GM19328 (cell line): Measurements from ENCODE around the gene SLC18A3.

Experiments used
- ATAC-seq: cut with Tn5 transposase; IDR thresholded peaks from one replicate; pipeline ENCODE4 v1.9.1; 2021; ENCODE audit warnings: mild to moderate bottlenecking, moderate library complexity; ENCODE audit not compliant: unreplicated experiment

The SLC18A3 gene

DNA sequence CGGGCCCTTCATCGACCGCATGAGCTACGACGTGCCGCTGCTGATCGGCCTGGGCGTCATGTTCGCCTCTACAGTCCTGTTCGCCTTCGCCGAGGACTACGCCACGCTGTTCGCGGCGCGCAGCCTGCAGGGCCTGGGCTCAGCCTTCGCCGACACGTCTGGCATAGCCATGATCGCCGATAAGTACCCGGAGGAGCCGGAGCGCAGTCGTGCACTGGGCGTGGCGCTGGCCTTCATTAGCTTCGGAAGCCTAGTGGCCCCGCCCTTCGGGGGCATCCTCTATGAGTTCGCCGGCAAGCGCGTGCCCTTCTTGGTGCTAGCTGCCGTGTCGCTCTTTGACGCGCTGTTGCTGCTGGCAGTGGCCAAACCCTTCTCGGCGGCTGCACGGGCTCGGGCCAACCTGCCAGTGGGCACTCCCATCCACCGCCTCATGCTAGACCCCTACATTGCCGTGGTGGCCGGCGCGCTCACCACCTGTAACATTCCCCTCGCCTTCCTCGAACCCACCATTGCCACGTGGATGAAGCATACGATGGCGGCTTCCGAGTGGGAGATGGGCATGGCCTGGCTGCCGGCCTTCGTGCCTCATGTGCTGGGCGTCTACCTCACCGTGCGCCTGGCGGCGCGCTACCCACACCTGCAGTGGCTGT is 1.2 kb downstream of the SLC18A3 start:
- no peak for ATAC-seq

DNA sequence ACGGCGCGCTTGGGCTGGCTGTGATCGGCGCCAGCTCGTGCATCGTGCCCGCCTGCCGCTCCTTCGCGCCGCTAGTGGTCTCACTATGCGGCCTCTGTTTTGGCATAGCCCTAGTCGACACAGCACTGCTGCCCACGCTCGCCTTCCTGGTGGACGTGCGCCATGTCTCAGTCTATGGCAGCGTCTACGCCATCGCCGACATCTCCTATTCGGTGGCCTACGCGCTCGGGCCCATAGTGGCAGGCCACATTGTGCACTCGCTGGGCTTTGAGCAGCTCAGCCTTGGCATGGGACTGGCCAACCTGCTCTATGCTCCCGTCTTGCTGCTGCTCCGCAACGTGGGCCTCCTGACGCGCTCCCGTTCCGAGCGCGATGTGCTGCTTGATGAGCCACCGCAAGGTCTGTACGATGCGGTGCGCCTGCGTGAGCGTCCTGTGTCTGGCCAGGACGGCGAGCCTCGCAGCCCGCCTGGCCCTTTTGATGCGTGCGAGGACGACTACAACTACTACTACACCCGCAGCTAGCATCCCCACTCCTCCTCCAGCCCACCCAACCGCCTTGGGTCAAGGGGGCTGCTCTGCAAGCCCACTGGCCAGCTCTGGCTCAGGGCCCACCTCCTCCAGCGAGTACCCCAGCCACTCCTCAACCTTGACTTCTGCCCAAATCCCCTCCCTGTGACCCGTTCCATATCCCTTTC is 1.9 kb downstream of the SLC18A3 start:
- ATAC-seq = no peak

DNA sequence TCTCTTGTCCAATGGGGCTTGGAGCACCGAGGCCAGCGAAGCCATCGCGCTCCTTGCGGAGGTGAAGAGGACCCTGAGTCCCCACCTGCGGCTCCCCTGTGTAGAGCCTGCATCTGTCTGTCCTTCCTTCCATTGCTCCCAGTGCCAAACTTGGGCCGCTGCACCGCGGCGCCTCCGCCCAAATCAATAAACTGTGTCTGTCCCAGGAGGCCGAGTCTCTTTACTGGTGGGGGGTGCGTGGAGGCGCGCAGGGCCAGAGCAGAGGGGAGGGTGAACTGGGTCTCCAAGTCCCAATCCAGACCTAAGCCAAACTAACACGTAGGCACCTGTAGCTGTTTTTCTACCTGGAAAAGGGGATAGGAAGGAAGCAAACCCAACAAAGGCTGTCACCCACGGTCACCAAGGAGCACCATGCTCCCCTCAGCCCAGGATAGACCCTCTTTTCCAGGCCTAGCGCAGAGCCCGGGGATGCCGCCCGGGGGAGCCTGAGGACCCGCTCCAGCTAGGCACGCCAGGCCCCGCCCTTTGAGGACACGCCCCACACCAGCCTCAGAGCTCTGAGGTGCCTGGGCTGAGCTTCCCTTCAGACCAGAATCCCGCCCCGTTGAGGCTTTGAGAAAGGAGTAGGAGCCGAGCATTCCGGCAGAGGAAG is 2.5 kb downstream of the SLC18A3 start:
- no peak for ATAC-seq

DNA sequence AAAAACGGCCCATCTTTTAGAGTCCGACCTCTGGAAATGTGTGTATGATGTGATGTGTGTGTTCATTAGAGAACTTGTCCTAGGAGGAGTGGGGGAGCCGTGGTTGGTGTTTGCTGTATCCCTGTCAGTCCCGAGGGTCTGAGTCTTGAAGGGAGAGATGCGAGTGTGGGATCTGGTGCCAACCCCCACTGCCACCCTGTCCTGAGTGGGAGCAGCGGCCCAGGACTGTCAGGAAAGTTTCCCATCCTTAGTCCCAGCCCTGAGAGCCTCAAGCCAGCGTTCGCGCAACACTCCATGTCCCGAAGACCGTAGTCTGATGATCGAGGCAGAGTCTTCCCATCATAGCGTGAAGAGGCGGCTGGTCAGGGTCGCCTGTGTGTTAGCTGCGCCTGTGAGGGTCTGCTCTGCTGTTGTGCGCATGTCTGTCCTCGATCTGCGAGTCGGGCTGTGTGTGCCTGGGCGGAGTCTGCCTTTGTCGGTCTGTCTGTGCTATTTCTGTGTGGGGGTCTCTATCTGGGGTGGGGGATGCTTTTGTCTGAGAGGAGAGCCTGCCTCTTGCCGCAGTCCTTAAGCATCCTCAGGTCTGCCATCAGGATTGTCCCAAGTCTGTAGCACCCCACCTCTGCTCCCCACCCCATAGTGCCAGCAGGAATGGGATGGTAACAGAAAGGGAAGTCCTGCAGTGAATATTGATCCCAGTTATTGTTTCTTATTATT is 3.2 kb downstream of the SLC18A3 start:
- ATAC-seq = no peak

DNA sequence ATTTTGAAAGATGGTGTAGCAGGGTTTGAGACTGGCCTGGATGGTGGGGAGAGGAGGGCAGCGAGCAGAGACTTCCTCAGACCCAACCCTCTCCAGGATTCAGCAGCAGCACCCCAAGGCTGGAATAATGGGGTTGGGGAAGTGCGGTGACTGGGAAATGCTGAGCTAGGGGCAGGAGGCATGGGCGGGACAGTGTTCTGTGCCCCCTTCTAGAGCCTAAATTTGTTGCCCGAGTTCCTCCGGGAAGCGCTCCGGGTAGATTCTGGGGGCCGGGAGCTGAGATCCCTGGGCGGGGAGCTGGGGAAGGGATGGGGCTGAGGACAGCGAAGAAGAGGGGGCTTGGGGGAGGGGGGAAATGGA is 3.8 kb downstream of the SLC18A3 start, which contains the start of gene CHAT:
Gene CHAT, plus strand, starts transcription at position 156 of the 360 bp plus-strand sequence. Its CDS starts 153 bp downstream, at position 309.
- ATAC-seq = no peak

DNA sequence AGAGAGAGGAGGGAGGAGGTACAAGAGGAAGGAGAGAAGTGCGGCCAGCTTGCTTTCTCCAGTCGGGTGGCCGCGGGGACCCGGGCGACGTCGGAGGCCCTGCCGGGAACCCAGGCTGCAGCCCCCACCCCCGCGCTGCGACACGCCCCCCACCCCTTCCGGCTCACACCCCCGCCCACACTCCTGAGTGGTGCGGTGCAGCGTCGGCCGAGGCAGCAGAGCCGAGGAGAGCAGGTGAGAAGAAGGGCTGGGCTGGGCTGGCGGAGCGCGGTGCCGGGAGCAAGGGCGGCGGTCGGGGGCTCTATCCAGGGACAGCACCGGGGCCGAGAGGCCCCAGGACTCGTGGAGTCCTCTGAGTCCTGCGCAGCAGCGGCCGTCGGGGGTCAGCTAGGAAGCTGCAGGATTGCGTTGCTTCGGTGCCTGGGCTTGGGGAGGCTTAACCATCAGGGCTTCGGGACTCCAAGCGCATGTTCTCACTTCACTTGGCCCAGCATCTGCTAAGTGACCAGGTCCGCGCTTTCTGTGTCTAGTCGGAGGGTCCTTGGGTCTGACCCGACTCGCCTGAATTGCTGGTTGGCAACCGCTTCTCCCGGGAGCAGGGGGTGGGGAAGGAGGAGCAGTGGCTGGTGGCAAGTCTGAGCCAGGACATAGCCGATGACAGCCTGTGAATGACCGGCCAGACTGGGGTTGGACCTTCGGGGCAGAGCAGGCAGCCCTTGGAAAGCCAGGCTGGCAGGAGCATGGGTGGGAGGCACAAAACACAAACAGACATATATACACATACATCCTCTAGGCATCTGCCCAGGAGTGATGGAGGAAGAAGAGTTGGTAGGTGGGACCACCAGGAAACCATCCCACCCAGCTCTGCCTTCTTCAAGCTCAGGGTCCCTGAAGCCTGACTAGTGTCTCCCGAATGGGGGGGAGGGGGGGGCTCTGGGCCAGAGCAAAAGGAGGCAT is 4.4 kb downstream of the SLC18A3 start:
- ATAC-seq = no peak

DNA sequence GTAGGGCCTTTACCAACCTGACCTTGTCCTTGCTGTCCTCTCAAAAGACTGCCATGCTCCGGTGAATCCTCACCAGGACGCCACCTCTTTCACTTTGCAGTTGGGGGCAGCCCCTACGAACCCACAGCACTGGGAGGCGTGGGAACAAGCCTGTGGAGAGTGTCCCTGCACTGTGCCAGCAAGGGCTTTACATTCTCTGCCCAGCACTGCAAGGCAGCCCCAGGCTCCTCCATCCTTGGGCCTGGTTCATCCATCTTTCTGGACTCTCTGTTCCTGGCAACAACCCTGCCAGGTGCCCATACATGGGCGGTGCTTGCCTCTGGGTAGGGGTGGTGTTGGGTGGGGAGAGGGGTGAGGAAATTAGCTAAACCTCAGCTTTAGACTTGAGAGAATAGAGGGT is 5.1 kb downstream of the SLC18A3 start:
- no peak for ATAC-seq

DNA sequence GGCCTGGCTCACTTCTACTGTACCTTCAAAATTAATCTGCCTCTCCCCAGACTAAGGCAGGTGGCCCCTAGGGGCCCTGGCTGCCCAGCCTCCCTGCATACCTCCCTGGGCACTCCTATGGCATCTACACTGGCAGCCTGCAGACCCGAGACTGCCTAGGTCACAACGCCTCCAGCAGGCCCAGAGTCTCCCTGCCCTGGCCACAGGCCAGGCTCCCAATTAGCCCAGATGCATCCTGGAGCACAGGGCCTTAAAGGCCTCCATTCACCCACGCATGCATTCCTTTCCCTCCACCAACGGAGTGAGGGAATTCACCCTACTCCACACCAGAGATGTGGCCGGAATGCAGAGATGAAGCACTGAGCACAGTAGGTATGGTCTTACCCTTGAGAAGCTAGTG is 5.6 kb downstream of the SLC18A3 start:
- no peak for ATAC-seq

DNA sequence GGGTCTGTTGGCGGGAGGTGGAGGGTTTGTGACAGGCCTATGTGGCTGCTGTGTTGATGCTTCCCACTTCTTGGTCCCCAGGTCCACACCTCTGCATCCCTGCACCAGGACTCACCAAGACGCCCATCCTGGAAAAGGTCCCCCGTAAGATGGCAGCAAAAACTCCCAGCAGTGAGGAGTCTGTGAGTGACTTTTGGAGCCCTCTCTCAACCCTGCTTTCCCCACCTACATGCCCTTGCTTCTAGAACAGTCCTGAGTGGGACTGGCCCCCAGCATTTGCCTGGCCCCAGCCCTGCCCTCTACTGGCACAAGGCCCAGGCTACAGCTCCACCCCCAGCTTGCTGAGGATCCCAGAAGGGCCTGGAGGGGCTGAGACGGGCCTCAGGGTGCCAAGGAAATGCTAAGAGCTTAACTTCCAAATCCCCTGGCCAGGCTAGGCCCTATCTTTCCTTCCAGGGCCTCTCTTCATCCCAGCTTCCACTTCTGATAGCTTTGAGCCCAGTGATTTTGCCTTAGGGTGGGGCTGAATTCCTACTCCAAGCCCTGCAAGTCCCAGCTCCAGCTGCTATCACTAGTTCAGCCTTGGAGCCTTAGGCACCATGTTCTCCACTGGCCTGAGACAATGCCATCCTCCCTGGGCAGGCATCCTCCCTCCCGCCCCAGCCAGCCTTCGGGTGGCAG is 6.5 kb downstream of the SLC18A3 start:
- ATAC-seq = no peak

DNA sequence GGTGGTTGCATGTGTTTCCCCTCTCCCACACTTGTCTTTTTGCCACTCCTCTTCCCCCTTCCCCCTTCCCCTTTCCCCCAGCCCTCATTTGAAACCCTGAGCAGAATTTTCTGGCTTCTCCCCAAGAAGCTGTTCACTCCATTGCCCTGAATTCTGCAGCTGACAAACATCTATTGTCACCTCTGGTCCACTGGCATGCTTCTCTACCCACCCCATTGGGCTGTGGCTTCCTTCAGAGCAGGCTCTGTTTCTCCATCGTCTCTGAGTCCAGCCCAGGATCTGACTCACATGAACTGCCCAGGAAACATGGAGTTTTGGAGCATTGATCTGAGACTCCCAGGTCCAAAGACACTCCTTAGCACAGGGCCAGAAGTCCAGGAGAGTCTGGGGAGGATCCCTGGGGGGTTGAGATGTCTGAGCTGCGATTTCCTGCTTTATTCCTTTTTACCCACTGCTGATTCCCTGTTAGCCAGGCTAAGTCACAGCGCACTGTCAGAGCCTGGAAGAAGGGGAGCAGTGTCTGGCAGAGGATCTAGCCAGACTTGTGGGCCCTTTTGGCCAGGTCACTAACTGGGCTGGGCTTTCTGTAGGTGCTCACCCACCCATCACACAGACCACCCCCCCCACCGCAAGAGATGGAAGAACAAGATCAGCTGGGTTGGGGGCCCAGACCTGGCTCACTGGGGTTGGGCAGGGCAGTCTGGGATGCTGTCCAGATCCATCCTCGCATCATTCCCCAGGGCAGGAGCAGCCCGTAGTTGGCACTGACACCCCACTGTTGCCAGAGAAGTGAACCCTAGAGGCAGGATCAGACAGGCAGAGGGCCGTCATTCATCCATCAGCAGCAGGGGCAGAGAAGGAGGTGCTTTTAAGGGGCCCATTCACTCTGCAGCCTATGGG is 7.3 kb downstream of the SLC18A3 start:
- ATAC-seq = no peak

DNA sequence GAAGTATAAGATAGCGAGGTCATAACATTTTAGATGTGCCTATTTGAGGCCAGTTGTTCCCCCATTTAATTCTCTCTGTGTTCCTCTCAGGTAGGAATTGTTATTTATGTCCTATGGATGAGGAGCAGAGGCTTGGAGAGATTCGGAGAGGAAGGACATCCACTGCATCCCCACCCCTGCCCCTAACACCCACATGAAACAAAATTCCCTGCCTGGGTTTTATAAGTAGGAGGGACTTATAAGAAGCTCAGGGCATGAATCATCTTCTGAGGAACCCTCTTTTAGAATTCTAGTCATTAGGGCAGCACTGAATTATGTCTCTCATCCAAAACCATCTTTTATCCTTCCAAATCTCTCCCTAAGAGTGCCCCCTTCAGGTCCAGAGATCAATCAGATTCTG is 8.7 kb downstream of the SLC18A3 start:
- ATAC-seq = no peak

DNA sequence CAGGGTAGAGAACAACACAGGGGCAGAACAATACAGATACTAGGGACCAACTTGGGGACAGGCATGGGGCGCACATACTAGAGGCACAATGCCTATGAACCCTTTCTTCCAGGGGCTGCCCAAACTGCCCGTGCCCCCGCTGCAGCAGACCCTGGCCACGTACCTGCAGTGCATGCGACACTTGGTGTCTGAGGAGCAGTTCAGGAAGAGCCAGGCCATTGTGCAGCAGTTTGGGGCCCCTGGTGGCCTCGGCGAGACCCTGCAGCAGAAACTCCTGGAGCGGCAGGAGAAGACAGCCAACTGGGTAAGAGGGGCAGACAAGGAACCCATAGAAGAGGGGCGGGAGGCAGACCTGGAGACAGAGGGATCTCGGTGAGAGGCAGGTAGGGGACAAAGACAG is 9.5 kb downstream of the SLC18A3 start:
- ATAC-seq = no peak

DNA sequence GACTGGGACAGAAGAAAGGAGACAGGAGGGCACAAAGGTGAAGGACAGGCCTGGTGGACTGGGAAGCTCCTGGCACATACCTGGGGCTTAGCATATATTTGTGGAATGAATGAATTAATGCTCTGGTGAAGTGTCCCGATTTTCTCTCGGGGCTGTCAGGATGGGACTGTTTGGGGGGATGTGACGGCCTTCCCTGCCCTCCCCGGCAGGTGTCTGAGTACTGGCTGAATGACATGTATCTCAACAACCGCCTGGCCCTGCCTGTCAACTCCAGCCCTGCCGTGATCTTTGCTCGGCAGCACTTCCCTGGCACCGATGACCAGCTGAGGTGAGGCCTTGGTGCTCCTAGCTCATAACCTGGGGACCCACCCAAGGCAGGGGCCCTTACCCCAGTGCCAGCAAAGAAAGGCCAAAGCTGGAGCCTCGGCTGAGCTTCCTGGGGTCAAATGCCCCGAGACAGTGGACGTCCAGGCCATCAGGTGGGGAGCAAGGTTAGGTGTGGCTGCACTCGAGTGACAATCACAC is 10.2 kb downstream of the SLC18A3 start:
- ATAC-seq = no peak

DNA sequence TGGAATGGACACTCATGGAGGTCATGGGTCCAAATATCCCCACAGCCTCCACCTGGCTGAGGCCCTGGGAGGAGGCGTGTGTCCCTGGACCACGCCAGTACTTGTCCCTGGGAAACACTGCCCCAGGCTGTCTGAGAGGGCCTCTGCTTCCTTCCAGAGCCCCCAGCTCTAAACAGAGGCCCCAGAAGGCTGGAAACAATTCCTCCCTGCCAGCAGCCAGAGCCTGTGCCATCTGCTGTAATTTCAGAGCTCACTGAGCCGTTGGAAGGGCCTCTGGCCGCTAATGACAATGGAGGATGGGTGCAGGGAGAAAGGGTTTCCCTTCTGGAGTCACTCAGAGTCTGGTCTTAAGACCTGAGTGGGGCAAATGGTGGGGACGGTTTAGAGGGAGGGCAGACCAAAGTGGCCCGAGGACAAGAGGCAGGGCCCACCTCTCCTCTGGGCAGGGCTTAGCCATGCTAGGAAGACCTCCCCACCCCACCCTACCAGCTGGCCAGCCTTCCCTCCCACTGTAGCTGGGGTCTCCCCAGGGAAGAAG is 10.8 kb downstream of the SLC18A3 start:
- no peak for ATAC-seq

DNA sequence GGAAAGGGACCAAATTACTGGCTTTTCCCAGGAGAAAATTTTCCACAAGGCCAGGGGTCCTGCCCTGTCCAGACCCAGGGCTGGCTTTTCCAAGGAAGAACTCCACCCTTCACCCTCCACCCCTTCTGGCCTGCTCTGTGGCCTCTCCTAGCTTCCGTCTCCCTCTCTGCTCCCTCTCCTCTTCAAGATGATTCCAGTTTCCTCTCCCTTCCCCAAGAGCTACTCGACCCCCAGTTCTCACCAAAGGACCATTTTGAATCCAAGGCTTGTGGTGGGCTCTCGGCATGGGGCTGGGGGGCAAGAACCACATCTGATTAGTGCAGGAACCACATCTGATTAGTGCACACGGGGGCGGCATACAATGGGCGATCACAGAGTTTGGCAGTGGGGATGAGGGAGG is 11.5 kb downstream of the SLC18A3 start:
- no peak for ATAC-seq

DNA sequence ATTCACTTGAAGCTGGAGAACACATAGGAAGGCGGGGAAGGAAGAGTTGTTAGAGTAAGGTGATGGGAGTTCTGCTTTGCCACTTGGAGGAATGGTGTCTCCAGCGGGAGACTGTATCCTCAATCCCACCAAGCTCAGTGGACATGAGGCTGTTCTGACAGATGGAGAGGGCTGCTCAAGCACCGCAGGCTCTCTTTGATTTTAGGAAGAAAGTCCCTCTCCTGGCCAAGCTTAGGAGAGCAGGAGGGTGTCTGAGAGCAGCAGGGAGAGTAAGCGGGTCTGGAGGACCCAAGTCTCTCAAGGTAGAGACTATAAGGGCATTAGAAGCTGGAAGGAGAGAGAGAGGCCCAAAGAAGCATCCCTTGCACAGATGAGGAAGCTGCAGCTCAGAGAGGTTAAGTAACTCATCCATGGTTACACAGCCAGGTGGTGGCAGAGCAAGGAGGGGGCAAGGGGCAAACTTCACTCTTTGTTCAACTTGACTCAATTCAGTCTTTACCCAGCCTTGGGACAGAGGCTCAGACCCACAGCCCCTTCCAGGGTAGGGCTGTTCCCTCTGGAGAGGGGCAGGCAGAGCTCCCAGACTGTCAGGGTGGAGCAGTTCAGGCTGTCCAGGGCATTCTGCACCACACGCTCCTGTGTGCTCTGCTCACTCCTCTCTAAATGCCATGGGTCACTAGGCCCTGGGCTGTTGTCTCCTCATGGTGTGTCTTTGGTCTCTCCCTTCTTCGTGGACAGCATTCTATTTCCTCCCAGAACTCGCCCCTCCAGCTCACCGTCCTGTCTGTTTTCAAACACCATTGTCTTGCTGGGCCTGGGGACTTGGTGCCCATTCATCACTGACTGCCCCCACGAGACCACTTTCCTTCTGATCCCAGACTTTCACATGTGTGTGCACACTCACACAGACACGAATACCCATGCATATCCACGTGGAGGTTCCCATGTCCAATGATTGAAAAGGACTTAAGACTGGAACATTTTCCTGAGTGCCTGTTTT is 12.6 kb downstream of the SLC18A3 start:
- no peak for ATAC-seq

DNA sequence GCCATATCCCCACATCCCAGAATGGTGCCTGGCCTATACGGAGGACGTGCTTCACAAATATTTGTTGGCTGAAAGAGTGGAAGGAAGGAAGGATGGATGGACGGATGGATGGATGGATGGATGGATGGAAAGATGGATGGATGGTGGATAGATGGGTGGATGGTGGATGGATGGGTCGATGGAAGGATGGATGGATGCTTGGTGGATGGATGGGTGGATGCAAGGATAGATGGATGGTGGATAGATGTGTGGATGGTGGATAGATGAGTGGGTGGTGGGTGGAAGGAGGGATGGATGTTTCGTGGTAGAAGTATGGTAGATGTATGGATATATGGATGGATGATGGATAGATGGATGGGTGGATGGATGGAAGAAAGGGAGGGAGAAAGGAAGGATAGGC is 14.5 kb downstream of the SLC18A3 start:
- ATAC-seq = no peak
